ENCODE data around the gene STIP1. TPM values are rescaled to one million over a fixed set of nuclear protein-coding genes. Genes with fewer than 3 reads are reported as not detected.

STIP1 gene
- total RNA-seq, 1 experiment from 2014 or later: 296 TPM

DNA sequence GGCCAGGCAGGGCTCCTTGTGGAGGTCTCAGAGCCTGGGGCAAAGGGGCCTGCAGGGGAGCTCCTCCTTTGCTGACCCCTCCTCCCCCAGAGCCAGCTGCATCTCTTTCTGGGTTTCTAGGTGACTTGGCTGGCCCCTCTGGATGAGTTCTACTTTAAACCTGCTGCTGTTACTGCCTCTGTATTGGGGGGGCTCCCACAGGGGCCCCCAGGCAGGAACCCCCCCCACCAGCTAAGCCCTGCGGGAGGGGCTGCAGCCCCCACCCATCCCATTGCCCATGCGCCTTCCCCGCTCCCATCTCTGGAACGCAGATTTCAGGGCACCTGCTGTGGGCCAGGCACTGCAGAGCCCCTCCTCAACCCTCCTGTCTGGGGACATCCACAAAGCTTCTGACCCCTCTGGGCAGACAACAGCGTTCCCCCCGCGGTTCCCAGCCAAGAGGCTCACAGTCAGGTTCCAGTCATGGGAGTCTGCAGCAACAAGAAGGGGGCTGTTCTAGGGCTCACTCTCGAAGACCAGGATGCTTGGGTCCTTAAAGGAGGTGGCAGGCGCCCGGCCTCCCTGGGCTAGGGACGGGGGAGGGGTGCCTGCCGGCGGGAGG, 64.5 kb downstream of the STIP1 start:
- DNase-seq (ENCODE audit: low spot score): no peak

DNA sequence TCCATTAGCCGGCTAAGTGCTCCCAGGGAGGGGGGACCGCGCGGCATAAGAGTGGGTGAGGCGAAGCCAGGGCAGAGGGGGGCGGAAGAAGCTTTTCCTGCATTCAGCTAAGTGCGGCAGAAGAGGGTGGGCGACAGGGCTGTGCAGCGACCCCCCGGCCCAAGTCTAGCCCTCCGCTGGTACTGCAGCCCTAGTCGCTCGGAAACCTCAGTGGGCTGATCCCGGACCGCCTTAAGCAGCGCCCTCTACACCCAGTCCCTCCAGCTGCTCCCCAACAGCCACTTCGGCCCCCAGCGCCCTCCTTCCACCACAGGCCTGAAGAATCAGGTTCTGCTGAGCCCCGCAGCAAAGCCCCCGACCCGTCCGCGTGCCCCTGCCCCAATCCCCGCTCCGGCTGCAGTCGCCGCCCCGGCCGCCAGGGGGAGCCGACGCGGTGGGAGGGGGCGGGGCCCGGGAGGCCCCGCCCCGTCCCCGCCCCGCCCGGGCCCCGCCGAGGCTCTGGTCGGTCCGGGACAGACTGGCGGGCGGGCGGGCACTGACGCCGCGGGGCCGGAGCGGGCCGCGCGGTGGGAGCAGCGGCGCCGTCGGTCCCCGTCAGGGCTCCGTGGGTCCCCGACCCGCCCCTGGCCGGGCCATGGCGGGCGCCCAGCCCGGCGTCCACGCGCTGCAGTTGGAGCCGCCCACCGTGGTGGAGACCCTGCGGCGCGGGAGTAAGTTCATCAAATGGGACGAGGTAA, 65.2 kb downstream of the STIP1 start, which contains the start of gene PLCB3:
Gene PLCB3 (plus strand): TSS at position 515 of the 737 bp plus-strand sequence. CDS start 120 bp downstream, at position 635.
- no peak for DNase-seq (ENCODE audit: low spot score)

DNA sequence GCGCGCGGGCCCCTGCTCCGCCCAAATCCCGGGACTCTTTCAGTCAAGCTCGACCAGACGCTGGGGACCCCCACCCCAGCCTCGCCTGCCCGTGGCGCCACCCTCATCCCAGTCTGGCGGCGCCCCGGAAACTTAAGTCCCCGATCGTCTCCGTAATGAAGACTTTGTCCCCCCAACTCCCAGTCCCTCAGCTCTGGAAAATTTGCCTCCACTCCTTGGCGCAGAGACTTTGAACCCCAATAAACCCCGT, 65.7 kb downstream of the STIP1 start:
- DNase-seq (ENCODE audit: low spot score): no peak

DNA sequence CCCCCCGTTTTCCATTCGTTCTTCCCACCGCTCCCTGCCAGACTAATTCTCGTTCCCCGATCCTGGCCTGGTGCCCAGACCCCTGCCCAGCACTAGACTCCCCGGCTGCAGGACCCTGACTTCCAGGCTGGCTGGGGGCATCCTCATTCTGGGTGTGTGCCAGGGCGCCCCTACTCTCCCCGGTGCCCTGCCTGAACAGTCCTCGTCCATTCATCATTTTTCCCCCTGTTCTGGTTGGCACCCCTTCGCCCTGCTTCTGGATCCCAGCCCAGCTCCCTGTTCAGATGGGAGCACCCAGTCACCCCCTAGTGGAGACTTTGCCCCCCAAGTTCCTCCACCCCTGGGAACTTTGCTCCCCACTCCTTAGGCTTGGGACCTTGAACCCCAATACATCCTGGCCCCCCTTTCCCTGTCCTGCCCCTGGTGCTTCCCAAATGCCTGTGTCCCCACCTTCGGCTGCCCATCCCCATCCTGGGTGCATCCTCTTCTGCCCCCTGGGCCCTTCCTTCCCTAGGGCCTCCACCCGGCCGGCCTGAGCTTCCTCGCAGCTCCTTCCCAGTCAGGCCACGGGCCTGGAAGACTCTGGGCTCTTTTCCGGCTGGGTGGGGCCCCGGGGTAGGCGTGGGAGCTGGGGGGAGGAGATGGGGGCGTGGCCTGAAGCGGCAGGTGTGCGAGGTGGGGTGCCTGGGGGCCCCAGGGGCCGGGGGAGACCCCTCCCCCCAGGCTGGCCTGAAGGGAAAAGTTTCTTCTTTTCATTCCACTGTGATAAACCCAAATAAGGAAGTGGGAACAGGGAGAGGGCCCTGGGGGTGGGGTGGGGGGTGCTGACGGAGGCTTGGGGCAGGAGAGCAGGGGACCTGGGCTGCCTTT, 66.3 kb downstream of the STIP1 start:
- no peak for DNase-seq (ENCODE audit: low spot score)

DNA sequence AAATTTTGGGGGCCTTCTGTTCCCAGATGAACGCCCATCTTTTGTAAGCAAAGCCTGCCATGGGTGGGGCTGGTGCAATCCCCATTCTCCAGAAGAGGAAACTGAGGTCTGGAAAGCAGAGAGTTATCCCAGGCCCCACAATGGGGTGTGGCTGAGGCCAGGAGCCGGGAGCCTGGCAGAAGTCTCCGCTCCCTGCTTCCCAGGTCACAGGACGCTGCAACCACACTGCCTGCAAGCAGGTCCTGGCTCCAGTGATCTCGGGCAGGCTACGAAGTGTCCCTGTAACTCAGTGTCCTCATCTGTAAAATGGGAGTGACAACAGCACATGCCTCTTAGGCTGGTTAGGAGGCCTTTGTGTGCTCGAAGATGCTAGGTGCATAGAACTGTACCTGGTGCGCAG, 67.1 kb downstream of the STIP1 start:
- no peak for DNase-seq (ENCODE audit: low spot score)

DNA sequence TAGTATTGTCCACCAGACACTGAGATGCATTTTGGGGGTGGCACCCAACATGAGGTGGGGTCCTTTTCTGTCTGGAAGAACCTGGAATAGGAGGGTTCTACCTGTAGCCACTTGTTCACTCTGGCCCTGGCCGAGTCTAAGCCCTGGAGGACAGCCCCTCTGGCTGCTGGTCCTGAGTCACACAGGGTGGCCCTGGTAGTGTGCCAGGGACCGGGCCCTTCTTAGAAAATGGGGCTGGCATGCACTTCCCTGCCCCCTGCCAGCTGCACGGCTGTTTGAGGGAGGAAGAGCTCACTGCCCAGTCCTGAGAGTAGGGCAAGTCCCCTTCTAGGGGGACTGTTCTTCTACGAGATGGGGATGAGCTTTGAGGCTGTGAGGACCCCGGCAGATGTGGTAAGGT, 67.5 kb downstream of the STIP1 start:
- no peak for DNase-seq (ENCODE audit: low spot score)

Other genes with a start within 250 kb of the STIP1 start
- gene NAA40, start 247.2 kb upstream of the STIP1 start, total RNA-seq (2014; rRNA removed; shearing (Covaris generic)): 6.1 and 10.5 TPM in 2 replicates
- 745 and 794 TPM in 2 replicates for gene COX8A, start 211.6 kb upstream of the STIP1 start, total RNA-seq (2014; rRNA removed; shearing (Covaris generic))
- 48.9 and 69.0 TPM in 2 replicates for gene OTUB1, start 199.7 kb upstream of the STIP1 start, total RNA-seq (2014; rRNA removed; shearing (Covaris generic))
- 0.80 and 1.4 TPM in 2 replicates for gene FLRT1, start 150.2 kb upstream of the STIP1 start, total RNA-seq (2014; rRNA removed; shearing (Covaris generic))
- gene MACROD1, start 20.1 kb upstream of the STIP1 start, total RNA-seq (2014; rRNA removed; shearing (Covaris generic)): 4.7 and 5.1 TPM in 2 replicates
- gene FERMT3, start 20.6 kb downstream of the STIP1 start, total RNA-seq (2014; rRNA removed; shearing (Covaris generic)): not detected in 2 replicates
- 56.1 and 62.3 TPM in 2 replicates for gene TRPT1, start 40.0 kb downstream of the STIP1 start, total RNA-seq (2014; rRNA removed; shearing (Covaris generic))
- 39.6 and 47.9 TPM in 2 replicates for gene NUDT22, start 40.1 kb downstream of the STIP1 start, total RNA-seq (2014; rRNA removed; shearing (Covaris generic))
- gene DNAJC4, start 44.4 kb downstream of the STIP1 start, total RNA-seq (2014; rRNA removed; shearing (Covaris generic)): 2.5 and 4.5 TPM in 2 replicates
- gene VEGFB, start 48.4 kb downstream of the STIP1 start, total RNA-seq (2014; rRNA removed; shearing (Covaris generic)): 28.8 and 51.6 TPM in 2 replicates
- 65.7 and 97.7 TPM in 2 replicates for gene FKBP2, start 54.9 kb downstream of the STIP1 start, total RNA-seq (2014; rRNA removed; shearing (Covaris generic))
- gene PPP1R14B, start 60.8 kb downstream of the STIP1 start, total RNA-seq (2014; rRNA removed; shearing (Covaris generic)): 242 and 321 TPM in 2 replicates
- gene PLCB3, start 65.4 kb downstream of the STIP1 start, total RNA-seq (2014; rRNA removed; shearing (Covaris generic)): 10.8 and 12.6 TPM in 2 replicates
- gene BAD, start 98.5 kb downstream of the STIP1 start, total RNA-seq (2014; rRNA removed; shearing (Covaris generic)): 86.4 and 90.5 TPM in 2 replicates
- gene GPR137, start 99.7 kb downstream of the STIP1 start, total RNA-seq (2014; rRNA removed; shearing (Covaris generic)): 20.9 and 23.7 TPM in 2 replicates
- gene KCNK4, start 105.1 kb downstream of the STIP1 start, total RNA-seq (2014; rRNA removed; shearing (Covaris generic)): not detected in 2 replicates
- not detected in 2 replicates for gene CATSPERZ, start 114.2 kb downstream of the STIP1 start, total RNA-seq (2014; rRNA removed; shearing (Covaris generic))
- 16.2 and 28.2 TPM in 2 replicates for gene ESRRA, start 119.4 kb downstream of the STIP1 start, total RNA-seq (2014; rRNA removed; shearing (Covaris generic))
- gene TRMT112, start 131.4 kb downstream of the STIP1 start, total RNA-seq (2014; rRNA removed; shearing (Covaris generic)): 511 and 714 TPM in 2 replicates
- 186 and 206 TPM in 2 replicates for gene PRDX5, start 131.9 kb downstream of the STIP1 start, total RNA-seq (2014; rRNA removed; shearing (Covaris generic))
- gene CCDC88B, start 154.0 kb downstream of the STIP1 start, total RNA-seq (2014; rRNA removed; shearing (Covaris generic)): 1.2 and 1.8 TPM in 2 replicates
- 20.4 and 33.2 TPM in 2 replicates for gene RPS6KA4, start 173.0 kb downstream of the STIP1 start, total RNA-seq (2014; rRNA removed; shearing (Covaris generic))

Data from H4 (cell line).